Gastroesophageal sphincter (tissue), 4 donors: ENCODE measurements around the gene TBC1D5. TPM values are rescaled to one million over a fixed set of nuclear protein-coding genes. Genes with fewer than 3 reads are reported as not detected.
"Not testable (repeated sequence)": the region's sequence is repeated elsewhere in the genome, so short reads cannot be mapped to it uniquely, and the experiment has no call there.

Experiments used
- ATAC-seq: fragments of 150-250 bp; one replicate; pipeline ENCODE4 v1.9.1; 2016; ENCODE audit warnings: mild to moderate bottlenecking, moderate library complexity
- H3K27ac ChIP-seq, 4 donors: fragments of 200-600 bp; sonication (generic) in 3 of 4; 1 replicate in 3 of 4; 2 replicates in 1 of 4; pipeline ENCODE4 v1.5.1; 2016 to 2019
- H3K27me3 ChIP-seq: fragments of 200-600 bp; sonication (generic); one replicate; pipeline ENCODE4 v1.5.1; 2019
- H3K36me3 ChIP-seq, 2 donors: fragments of 200-600 bp; sonication (generic); one replicate each; pipeline ENCODE4 v1.5.1; 2019; ENCODE audit warnings: control low read depth in 1 of 2
- H3K4me1 ChIP-seq, 3 donors: fragments of 200-600 bp; sonication (generic); 1 replicate in 2 of 3; 2 replicates in 1 of 3; pipeline ENCODE4 v1.5.1; 2016 to 2019; ENCODE audit warnings: control low read depth in 2 of 3
- H3K4me3 ChIP-seq, 2 donors: fragments of 200-600 bp; sonication (generic); one replicate each; pipeline ENCODE4 v1.5.1; 2019; ENCODE audit warnings: mild to moderate bottlenecking in 1 of 2, moderate library complexity in 1 of 2
- H3K9me3 ChIP-seq, 3 donors: fragments of 200-600 bp; sonication (generic); one replicate each; pipeline ENCODE4 v1.5.1; 2017 to 2019; ENCODE audit warnings: control low read depth in 2 of 3
- CTCF ChIP-seq, 4 experiments: fragments of 200-600 bp in 2 of 4; fragments of 450-650 bp in 2 of 4; sonication (generic) in 1 of 4; IDR thresholded peaks; one replicate each; pipeline ENCODE4 v1.5.1; 2017 to 2019; ENCODE audit warnings: antibody characterized with exemption in 4 of 4, mild to moderate bottlenecking in 2 of 4, moderate library complexity in 2 of 4
- EP300 ChIP-seq: sonication (generic); formaldehyde crosslinking; IDR thresholded peaks from one replicate; pipeline ENCODE4 v1.6.1; 2017; ENCODE audit warnings: antibody characterized with exemption, mild to moderate bottlenecking
- POLR2A ChIP-seq, 2 donors: fragments of 450-650 bp; IDR thresholded peaks; one replicate each; pipeline ENCODE4 v1.6.1; 2017; ENCODE audit warnings: antibody characterized with exemption in 2 of 2, mild to moderate bottlenecking in 2 of 2, moderate library complexity in 1 of 2
- POLR2AphosphoS5 ChIP-seq: sonication (generic); formaldehyde crosslinking; IDR thresholded peaks from one replicate; pipeline ENCODE4 v1.6.1; 2017; ENCODE audit warnings: antibody characterized with exemption
- WGBS, 2 donors: methylation state at CpG; one replicate each; pipeline ENCODE4 v1.1.5; 2018; ENCODE audit warnings: low coverage in 1 of 2; 5-methylcytosine and 5-hydroxymethylcytosine counted together
- total RNA-seq, 4 donors: library from RNA; depleted of rRNA; stranded (reverse); fragments of >200 nt; gene quantifications; one replicate each; pipeline ENCODE4 v1.1.0, GENCODE V29; 2016

The TBC1D5 gene
- total RNA-seq, 4 donors from 2014 or later = 59.5 to 66.6 (median 61.6) TPM

GRCh38 chr3:17726313-17726712, 16.1 kb downstream of the TBC1D5 start:
- H3K4me3 ChIP-seq = no peak overlapping the region
- H3K9me3 ChIP-seq = no peaks in the 10 kb centered on the region
- ATAC-seq = no peak
- H3K27me3 ChIP-seq = no peaks in the 10 kb centered on the region
- peaks cover 0 to 6% of the 10 kb centered on the region in 2 donors for H3K36me3 ChIP-seq
- no peak overlapping the region for H3K27ac ChIP-seq
- H3K4me1 ChIP-seq = no peaks in the 10 kb centered on the region
- TF ChIP-seq EP300 (no peak), CTCF (IDR thresholded peaks at IDR 0.05) (no peak), POLR2A (IDR thresholded peaks at IDR 0.05) (no peak), POLR2AphosphoS5 (no peak)
- 100% methylated on average over 1 of the region's 1 CpG for WGBS, 2 donors

GRCh38 chr3:17725844-17726243, 16.6 kb downstream of the TBC1D5 start:
- 95 to 96% methylated on average over 5 of the region's 5 CpGs for WGBS, 2 donors
- not testable (repeated sequence) for H3K9me3 ChIP-seq, ATAC-seq, H3K27me3 ChIP-seq, H3K4me3 ChIP-seq, H3K4me1 ChIP-seq, H3K36me3 ChIP-seq, H3K27ac ChIP-seq

- Histone ChIP-seq H3K4me1 (no peaks in the 10 kb centered on the region), H3K9me3 (no peaks in the 10 kb centered on the region), H3K4me3 (no peak overlapping the region), H3K27ac (no peak overlapping the region), H3K27me3 (no peaks in the 10 kb centered on the region), H3K36me3 (peaks cover 0 to 6% of the 10 kb centered on the region in 2 donors)
- WGBS, 2 donors = 80 to 86% methylated on average over 1 of the region's 1 CpG
- ATAC-seq = no peak
- TF ChIP-seq EP300 (no peak), POLR2A (IDR thresholded peaks at IDR 0.05) (no peak), CTCF (IDR thresholded peaks at IDR 0.05) (no peak), POLR2AphosphoS5 (no peak)
These were observed 17.5 kb downstream of the TBC1D5 start for GRCh38 chr3:17724948-17725347.

- H3K36me3 ChIP-seq = peaks cover 0 to 6% of the 10 kb centered on the region in 2 donors
- TF ChIP-seq POLR2A (IDR thresholded peaks at IDR 0.05) (no peak), POLR2AphosphoS5 (no peak), CTCF (IDR thresholded peaks at IDR 0.05) (no peak), EP300 (no peak)
- no peaks in the 10 kb centered on the region for H3K9me3 ChIP-seq
- 84 to 100% methylated on average over 1 to 2 of the region's 3 CpGs for WGBS, 2 donors
- H3K27ac ChIP-seq = no peak overlapping the region
- no peaks in the 10 kb centered on the region for H3K4me1 ChIP-seq
- no peak for ATAC-seq
- no peaks in the 10 kb centered on the region for H3K27me3 ChIP-seq
- no peak overlapping the region for H3K4me3 ChIP-seq
These were observed 18.3 kb downstream of the TBC1D5 start for GRCh38 chr3:17724122-17724521.

- Histone ChIP-seq H3K27ac (no peak overlapping the region), H3K4me1 (peaks cover 0 to 8% (median 0%) of the 10 kb centered on the region in 3 donors), H3K36me3 (peaks cover 0 to 25% of the 10 kb centered on the region in 2 donors), H3K27me3 (no peaks in the 10 kb centered on the region), H3K4me3 (no peak overlapping the region), H3K9me3 (peaks cover 0 to 9% (median 0%) of the 10 kb centered on the region in 3 donors)
- TF ChIP-seq POLR2AphosphoS5 (no peak), EP300 (no peak), POLR2A (IDR thresholded peaks at IDR 0.05) (no peak), CTCF (IDR thresholded peaks at IDR 0.05) (no peak)
- ATAC-seq = no peak
These were observed 25.0 kb downstream of the TBC1D5 start for GRCh38 chr3:17717411-17717810.
